Kidney glomerular epithelial cell (primary cell): ENCODE data around the gene PLGLB1.
"Not testable (repeated sequence)": the region's sequence is repeated elsewhere in the genome, so short reads cannot be mapped to it uniquely, and the experiment has no call there.

Experiments
- DNase-seq: peaks from one replicate; lab custom pipeline; 2025; lab: John Stamatoyannopoulos, UW

The PLGLB1 gene

DNA sequence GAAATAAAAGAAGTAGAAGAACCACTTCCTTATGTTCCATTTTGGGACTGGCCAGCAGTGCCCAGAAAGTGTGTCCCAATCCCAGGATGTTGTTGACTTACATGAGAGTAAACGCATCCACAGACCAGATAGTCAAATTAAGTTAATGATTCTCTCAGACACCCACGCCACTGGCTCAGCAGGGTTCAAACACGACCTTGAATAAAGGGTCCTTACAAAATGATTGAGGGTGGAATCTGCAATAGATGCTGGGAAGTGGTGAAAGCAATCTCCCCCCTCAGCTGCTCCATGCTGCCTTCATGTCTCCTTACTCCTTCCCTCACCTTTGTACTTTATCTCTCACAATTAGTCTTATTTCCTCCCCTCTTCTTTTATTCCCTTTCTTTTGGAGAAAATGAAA, at the start of gene PLGLB1:
TSS of gene PLGLB1 (minus strand) at position 101 of the 400 bp plus-strand sequence. CDS start at position 40, 61 bp downstream.
- not testable (repeated sequence) for DNase-seq

GRCh38 chr2:87064305-87064704, 42.7 kb upstream of the PLGLB1 start:
- not testable (repeated sequence) for DNase-seq

DNA sequence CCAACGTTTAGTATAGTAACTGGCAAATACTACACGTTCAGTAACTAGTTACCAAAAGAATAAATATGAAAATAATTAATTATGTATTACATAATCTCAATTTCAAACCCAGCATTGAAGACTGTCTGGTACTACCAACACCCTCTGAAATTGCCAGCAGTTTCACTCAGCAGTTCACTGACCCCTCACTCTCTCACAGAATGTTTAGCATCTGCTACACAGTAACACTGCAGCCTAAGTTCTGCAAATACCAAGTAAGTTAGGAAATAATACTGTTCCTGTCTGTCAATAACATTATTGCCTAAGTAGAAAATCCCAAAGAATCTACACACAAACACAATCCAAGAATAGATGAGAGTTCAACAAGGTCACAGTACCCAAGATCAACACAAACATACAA, 41.8 kb upstream of the PLGLB1 start:
- not testable (repeated sequence) for DNase-seq

GRCh38 chr2:87061519-87061918, 39.9 kb upstream of the PLGLB1 start:
- not testable (repeated sequence) for DNase-seq

DNA sequence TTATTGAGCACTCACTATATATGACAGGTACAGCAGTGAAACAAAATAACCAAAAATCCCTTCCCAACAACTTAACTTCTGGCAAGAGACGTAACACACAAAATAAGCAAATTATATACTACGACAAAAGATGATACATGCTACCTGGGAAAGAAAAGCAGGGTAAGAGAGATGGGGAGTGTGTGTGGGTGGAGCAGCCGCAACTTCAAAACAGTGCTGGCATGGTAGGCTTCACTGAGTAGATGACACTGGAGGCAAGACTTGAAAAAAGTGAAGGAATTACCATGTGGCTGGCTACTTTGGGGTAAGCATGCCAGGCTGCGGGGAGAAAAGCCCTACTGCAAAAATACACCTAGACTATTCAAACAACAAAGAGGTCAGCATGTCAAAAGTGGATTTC, 36.0 kb upstream of the PLGLB1 start:
- not testable (repeated sequence) for DNase-seq

DNA sequence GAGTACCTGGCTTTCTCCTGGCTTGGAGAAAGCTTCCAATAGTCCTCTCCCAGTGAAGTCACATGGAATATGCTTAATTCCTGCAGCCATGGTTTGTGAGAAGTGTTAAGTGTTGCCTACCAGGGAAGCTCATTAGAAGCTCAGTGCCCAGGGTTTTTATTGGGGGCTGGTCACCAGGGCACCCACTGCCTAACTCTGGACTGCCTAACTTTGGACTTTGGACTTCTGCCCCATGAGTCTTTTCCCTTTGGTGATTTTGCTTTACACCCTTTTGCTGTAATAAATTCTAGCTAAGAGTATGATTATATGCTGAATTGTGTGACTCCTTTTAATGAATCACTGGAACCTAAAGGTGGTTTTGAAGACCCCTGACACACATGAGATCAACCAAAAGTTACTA, 35.2 kb upstream of the PLGLB1 start:
- DNase-seq = not testable (repeated sequence)

GRCh38 chr2:87056435-87056834, 34.8 kb upstream of the PLGLB1 start:
- DNase-seq = not testable (repeated sequence)

DNA sequence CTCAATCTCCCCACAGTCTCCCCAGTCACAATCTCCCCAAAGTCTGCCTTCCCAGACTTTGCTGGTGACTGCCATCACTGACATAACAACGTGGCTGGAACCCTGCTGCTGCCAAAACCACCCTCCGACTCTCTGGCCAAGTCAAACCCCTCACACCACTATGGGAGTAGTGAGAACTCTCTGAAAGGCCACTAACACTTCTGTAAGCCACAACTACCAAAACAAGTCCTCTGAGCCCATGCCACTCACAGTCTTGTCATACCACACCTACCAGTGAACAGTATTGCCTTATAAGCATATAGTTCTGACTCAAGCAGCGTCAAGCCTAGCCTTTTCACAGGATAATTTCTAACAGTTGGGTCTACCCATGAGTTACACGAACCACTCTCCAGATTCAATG, 32.7 kb upstream of the PLGLB1 start:
- DNase-seq = not testable (repeated sequence)

DNA sequence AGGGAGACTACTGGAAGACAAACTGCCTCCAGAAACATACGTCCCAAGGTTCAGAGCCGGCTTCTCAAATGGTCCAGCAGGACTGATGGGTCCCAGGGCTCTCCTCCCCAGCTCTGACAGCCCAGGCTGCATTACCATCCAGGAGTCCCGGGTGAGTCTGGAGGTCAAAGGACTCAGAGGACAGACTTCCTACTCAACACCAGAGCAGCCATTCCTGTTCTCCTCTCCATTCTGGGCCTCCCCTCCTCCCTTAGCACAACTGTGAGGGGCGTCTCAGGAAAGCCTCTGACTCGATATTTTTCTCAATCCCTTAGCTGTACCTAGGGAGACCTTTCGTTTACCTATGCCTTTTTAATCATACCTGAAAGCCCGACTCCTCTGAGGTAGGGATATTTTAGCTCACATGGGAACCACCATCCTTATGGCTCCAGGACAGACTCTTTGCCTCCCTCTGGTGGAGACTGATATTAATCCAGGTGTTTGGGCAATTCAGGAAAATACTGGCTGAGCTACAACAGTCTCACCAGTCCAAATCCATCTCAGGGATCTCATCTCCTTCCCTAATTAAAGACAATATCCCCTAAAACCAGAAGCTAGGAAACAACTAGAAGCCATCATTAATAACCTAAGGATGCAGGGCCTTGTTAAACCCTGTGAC, 19.8 kb upstream of the PLGLB1 start:
- not testable (repeated sequence) for DNase-seq

GRCh38 chr2:87028607-87029006, 7.0 kb upstream of the PLGLB1 start:
- DNase-seq = not testable (repeated sequence)

GRCh38 chr2:87026816-87027215, 5.2 kb upstream of the PLGLB1 start:
- DNase-seq = not testable (repeated sequence)

DNA sequence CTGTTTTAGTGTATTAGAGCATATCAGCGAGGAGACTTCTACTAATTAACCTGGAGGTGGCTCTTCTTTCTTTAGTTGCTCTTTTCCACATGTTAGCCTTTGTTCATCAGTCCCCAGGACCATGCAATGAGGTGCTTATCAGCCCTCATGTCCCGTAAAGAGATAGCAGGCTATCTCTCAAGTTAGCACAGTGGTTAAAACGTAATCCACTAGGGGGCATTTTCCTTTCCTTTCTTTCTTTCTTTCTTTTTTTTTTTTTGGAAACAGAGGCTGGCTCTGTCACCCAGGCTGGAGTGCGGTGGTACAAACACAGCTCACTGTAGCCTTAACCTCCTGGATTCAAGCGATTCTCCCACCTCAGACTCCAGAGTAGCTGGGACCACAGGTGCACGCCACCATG, 4.3 kb upstream of the PLGLB1 start:
- DNase-seq = not testable (repeated sequence)

GRCh38 chr2:87023988-87024615, 2.5 kb upstream of the PLGLB1 start:
- DNase-seq = not testable (repeated sequence)

- DNase-seq = not testable (repeated sequence)
Measured at GRCh38 chr2:87021043-87021442, 601 bp downstream of the PLGLB1 start.

DNA sequence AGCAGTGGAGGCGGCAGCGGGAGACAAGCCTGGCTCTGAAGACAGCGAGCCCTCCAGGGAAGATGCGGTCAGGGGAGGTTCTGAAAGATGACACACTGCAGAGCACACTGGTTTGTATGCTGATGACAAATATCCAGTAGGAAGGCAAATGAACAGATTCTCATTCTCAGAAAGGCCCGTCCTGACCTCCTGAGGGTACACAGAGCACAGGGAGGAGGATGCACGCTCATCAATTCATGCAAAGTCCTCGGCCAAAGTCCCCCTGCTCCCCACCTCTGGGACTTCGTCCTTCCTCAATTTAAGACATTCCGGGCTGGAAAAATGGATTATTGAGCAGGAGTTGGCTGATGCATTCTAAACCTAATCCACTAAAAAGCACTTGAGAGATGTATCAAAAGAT, 2.6 kb downstream of the PLGLB1 start:
- DNase-seq = not testable (repeated sequence)

DNA sequence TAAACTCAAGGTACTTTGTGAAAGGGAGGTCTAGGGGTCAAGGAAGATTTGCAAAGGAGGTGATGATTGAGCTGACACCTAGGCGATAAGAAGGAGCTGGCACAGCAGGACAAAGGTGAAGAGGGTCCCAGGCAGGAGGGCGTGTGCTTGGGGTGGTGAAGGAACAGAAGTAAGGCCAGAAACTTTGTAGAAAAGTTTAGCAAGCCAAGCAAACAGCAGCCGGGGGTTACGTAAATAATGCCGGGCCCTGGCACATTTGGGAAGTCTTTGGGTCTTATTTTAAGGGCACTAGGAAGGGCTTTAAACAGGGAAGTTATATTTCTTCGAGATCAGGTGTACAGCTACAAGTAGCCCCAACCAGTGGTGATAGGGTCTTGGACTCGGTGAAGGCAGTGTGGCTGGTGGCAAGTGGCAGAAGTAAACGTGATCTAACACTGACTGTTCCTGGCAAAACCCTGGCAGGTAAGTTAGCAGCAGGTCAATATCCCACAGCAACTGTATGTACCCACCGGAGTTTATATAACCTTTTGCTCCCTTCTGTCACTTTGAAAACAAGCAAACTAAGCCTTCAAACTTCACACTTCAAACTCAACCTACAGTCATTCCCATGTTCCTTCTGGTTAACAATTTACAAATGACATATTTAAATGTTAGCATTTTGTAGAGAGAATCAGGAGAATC, 7.0 kb downstream of the PLGLB1 start:
- DNase-seq = not testable (repeated sequence)

DNA sequence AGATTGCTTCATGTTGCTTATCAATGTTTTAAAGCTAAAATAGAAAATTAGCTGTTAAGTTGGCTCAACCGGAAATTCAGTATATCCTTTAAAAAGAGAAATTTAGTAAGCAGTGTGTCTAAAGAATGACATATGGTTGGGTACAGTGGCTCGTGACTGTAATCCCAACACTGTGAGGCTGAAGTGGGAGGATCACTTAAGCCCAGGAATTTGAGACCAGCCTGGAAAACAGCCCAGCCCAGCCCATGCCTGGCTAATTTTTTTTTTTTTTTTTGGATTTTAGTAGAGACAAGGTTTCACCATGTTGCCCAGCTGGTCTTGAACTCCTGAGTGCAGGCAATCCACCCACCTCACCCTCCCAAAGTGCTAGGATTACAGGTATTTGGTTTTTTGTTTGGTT, 17.2 kb downstream of the PLGLB1 start:
- DNase-seq = not testable (repeated sequence)
